CD4-positive, alpha-beta T cell (primary cell): ENCODE results near the gene PAX5. TPM values are rescaled to one million over a fixed set of nuclear protein-coding genes. Genes with fewer than 3 reads are reported as not detected.

ENCODE experiments used
- ATAC-seq: fragments of 200-7000 bp; cut with Tn5 transposase; one replicate; pipeline ENCODE4 v1.10.0; 2022; ENCODE audit warnings: mild to moderate bottlenecking; ENCODE audit not compliant: poor library complexity
- CTCF ChIA-PET: fragments of 350-600 bp; sonication (Branson Sonifier 250); formaldehyde crosslinking; loops from one replicate; lab custom pipeline; 2021; ENCODE audit warnings: antibody characterized with exemption, inconsistent platforms; lab: Charles Lee
- POLR2A ChIA-PET: fragments of 350-600 bp; sonication (Branson Sonifier 250); formaldehyde crosslinking; loops from one replicate; lab custom pipeline; 2021; ENCODE audit warnings: antibody characterized with exemption, inconsistent platforms; lab: Charles Lee
- DNase-seq, 14 experiments: peaks; one replicate each; pipeline ENCODE4 v3.0.0-alpha.2; 2013 to 2020; ENCODE audit warnings: mixed read lengths in 2 of 14
- H3K27ac ChIP-seq, 2 donors: one replicate each; pipeline versions ENCODE4 v1.5.1 to v1.7.0; 2013; ENCODE audit warnings: low read length in 2 of 2, low read depth in 1 of 2, mild to moderate bottlenecking in 1 of 2
- H3K27me3 ChIP-seq, 2 experiments: 1 replicate in 1 of 2; 2 replicates in 1 of 2; pipeline versions ENCODE4 v1.6.1 to v1.7.0; 2013; ENCODE audit warnings: low read length in 2 of 2, control low read depth in 1 of 2, mild to moderate bottlenecking in 1 of 2, moderate library complexity in 1 of 2; ENCODE audit not compliant: insufficient read depth in 2 of 2, control insufficient read depth in 1 of 2
- H3K36me3 ChIP-seq: one replicate; pipeline ENCODE4 v1.6.1; 2013; ENCODE audit warnings: low read length, control low read depth; ENCODE audit not compliant: insufficient read depth
- H3K4me1 ChIP-seq: one replicate; pipeline ENCODE4 v1.6.1; 2013; ENCODE audit warnings: low read length, control low read depth; ENCODE audit not compliant: insufficient read depth
- H3K4me3 ChIP-seq: one replicate; pipeline ENCODE4 v1.5.1; 2013; ENCODE audit warnings: mild to moderate bottlenecking, low read length, moderate library complexity
- H3K9me3 ChIP-seq, 2 experiments: 1 replicate in 1 of 2; 2 replicates in 1 of 2; pipeline versions ENCODE4 v1.6.1 to v1.7.0; 2013; ENCODE audit warnings: low read length in 2 of 2, mild to moderate bottlenecking in 2 of 2, control low read depth in 1 of 2, moderate library complexity in 1 of 2; ENCODE audit not compliant: control insufficient read depth in 1 of 2, insufficient read depth in 1 of 2
- H3K27ac Mint-ChIP-seq: one replicate; pipeline ENCODE4 v1.8.0; 2020; ENCODE audit warnings: mixed read lengths
- H3K27me3 Mint-ChIP-seq: one replicate; pipeline ENCODE4 v1.8.0; 2021; ENCODE audit warnings: mixed read lengths
- H3K36me3 Mint-ChIP-seq: one replicate; pipeline ENCODE4 v1.8.0; 2021; ENCODE audit warnings: low read depth, mixed read lengths
- H3K4me1 Mint-ChIP-seq: one replicate; pipeline ENCODE4 v1.8.0; 2021; ENCODE audit warnings: low read depth, mixed read lengths
- H3K4me3 Mint-ChIP-seq: one replicate; pipeline ENCODE4 v1.8.0; 2020; ENCODE audit warnings: mild to moderate bottlenecking, mixed read lengths
- H3K9me3 Mint-ChIP-seq: one replicate; pipeline ENCODE4 v1.8.0; 2020; ENCODE audit warnings: mixed read lengths
- CTCF ChIP-seq: fragments of 200-600 bp; IDR thresholded peaks from one replicate; pipeline ENCODE4 v1.8.0; 2022; ENCODE audit warnings: antibody characterized with exemption, mild to moderate bottlenecking
- intact Hi-C, 2 experiments: fragments of 100-400 bp; cut with DNase I in 1 of 2; cut with micrococcal nuclease in 1 of 2; formaldehyde crosslinking; loops; one replicate each; pipeline versions ENCODE4 v1.15.1 to v1.9.0; 2023 to 2025; cut with DNase I, micrococcal nuclease
- total RNA-seq, 174 experiments: library from RNA in 2 of 174; stranded (reverse) in 2 of 174; gene quantifications; one replicate each; pipeline ENCODE4 v1.2.3 and lab custom pipeline; 2021 to 2026

The PAX5 gene
- total RNA-seq, 2 experiments from 2014 or later = 0.03 to 0.11 TPM

GRCh38 chr9:36862206-36863145 is 171.6 kb downstream of the PAX5 start:
- intact Hi-C loops = loop anchor here in 1 of 2 experiments (10.0 kb wide), 1 partner anchor 458 kb away; the partner anchor contains the start of gene RNF38
- no peak overlapping the region for H3K27ac Mint-ChIP-seq
- DNase-seq = peak in 2 of 14 experiments; percentile 5 to 9
- H3K9me3 Mint-ChIP-seq = no peaks in the 10 kb centered on the region
- H3K4me3 Mint-ChIP-seq = no peak overlapping the region
- H3K9me3 ChIP-seq = no peaks in the 10 kb centered on the region
- no peak for ATAC-seq
- POLR2A ChIA-PET = no interaction called here
- H3K27me3 Mint-ChIP-seq = peaks cover 20% of the 10 kb centered on the region
- CTCF ChIA-PET = interaction anchor here (1.3 kb wide), 1 partner anchor 10 kb away, joined by 4 read pairs; no protein-coding TSS in a partner anchor
- H3K4me1 Mint-ChIP-seq = no peaks in the 10 kb centered on the region
- H3K4me3 ChIP-seq = no peak overlapping the region
- no peaks in the 10 kb centered on the region for H3K36me3 ChIP-seq
- no peaks in the 10 kb centered on the region for H3K36me3 Mint-ChIP-seq
- H3K4me1 ChIP-seq = no peaks in the 10 kb centered on the region
- H3K27ac ChIP-seq = no peak overlapping the region
- H3K27me3 ChIP-seq = peaks cover 0 to under 1% of the 10 kb centered on the region in 2 experiments
- TF ChIP-seq CTCF = no peak

GRCh38 chr9:36861528-36862205 is 172.4 kb downstream of the PAX5 start:
- H3K36me3 Mint-ChIP-seq = no peaks in the 10 kb centered on the region
- ChIA-PET CTCF (no interaction called here), POLR2A (no interaction called here)
- Histone ChIP-seq H3K27ac (no peak overlapping the region), H3K4me1 (no peaks in the 10 kb centered on the region), H3K9me3 (no peaks in the 10 kb centered on the region), H3K4me3 (no peak overlapping the region), H3K27me3 (no peaks in the 10 kb centered on the region), H3K36me3 (no peaks in the 10 kb centered on the region)
- ATAC-seq = no peak
- H3K9me3 Mint-ChIP-seq = no peaks in the 10 kb centered on the region
- no peaks in the 10 kb centered on the region for H3K4me1 Mint-ChIP-seq
- DNase-seq = no peak
- no peak for TF ChIP-seq CTCF
- H3K4me3 Mint-ChIP-seq = no peak overlapping the region
- no peak overlapping the region for H3K27ac Mint-ChIP-seq
- intact Hi-C loops = loop anchor here in 1 of 2 experiments (10.0 kb wide), 1 partner anchor 457 kb away; the partner anchor contains the start of gene RNF38
- peaks cover 14% of the 10 kb centered on the region for H3K27me3 Mint-ChIP-seq

GRCh38 chr9:36858805-36859375 is 175.2 kb downstream of the PAX5 start:
- CTCF ChIA-PET = no interaction called here
- Histone ChIP-seq H3K9me3 (no peaks in the 10 kb centered on the region), H3K27ac (no peak overlapping the region), H3K4me1 (peaks cover 7% of the 10 kb centered on the region), H3K36me3 (no peaks in the 10 kb centered on the region), H3K4me3 (no peak overlapping the region), H3K27me3 (no peaks in the 10 kb centered on the region)
- no peak overlapping the region for H3K27ac Mint-ChIP-seq
- H3K9me3 Mint-ChIP-seq = no peaks in the 10 kb centered on the region
- peaks cover 5% of the 10 kb centered on the region for H3K4me1 Mint-ChIP-seq
- no peak for TF ChIP-seq CTCF
- no peak overlapping the region for H3K4me3 Mint-ChIP-seq
- no peak for DNase-seq
- intact Hi-C loops = no loop called here
- ATAC-seq = no peak
- H3K27me3 Mint-ChIP-seq = peaks cover 11% of the 10 kb centered on the region
- POLR2A ChIA-PET = no interaction called here
- H3K36me3 Mint-ChIP-seq = no peaks in the 10 kb centered on the region
